CD4-positive, CD25-positive, alpha-beta regulatory T cell (primary cell): ENCODE data around the gene MERTK. TPM values are rescaled to one million over a fixed set of nuclear protein-coding genes. Genes with fewer than 3 reads are reported as not detected.
"Not testable (repeated sequence)": the region's sequence is repeated elsewhere in the genome, so short reads cannot be mapped to it uniquely, and the experiment has no call there.

Experiments used
- ATAC-seq, 2 donors: fragments of 150-1000 bp; cut with Tn5 transposase; one replicate each; pipeline ENCODE4 v1.10.0; 2021; ENCODE audit warnings: low read depth in 2 of 2, moderate number of reproducible peaks in 2 of 2, moderate library complexity in 1 of 2
- DNase-seq, 3 donors: peaks; one replicate each; pipeline versions ENCODE4 v3.0.0 to v3.0.0-alpha.2; 2012 to 2022; ENCODE audit warnings: mixed read lengths in 1 of 3
- H3K27ac ChIP-seq: one replicate; pipeline ENCODE4 v1.7.0; 2013; ENCODE audit warnings: mild to moderate bottlenecking, low read length; ENCODE audit not compliant: insufficient read depth, poor library complexity, severe bottlenecking
- H3K27me3 ChIP-seq: one replicate; pipeline ENCODE4 v1.7.0; 2013; ENCODE audit warnings: low read length; ENCODE audit not compliant: control insufficient read depth, insufficient read depth
- H3K36me3 ChIP-seq: one replicate; pipeline ENCODE4 v1.7.0; 2013; ENCODE audit warnings: mild to moderate bottlenecking, low read length, moderate library complexity; ENCODE audit not compliant: control insufficient read depth, insufficient read depth
- H3K4me1 ChIP-seq: 2 replicates; pipeline ENCODE4 v1.7.0; 2013; ENCODE audit warnings: mild to moderate bottlenecking, low read length; ENCODE audit not compliant: insufficient read depth, control insufficient read depth, poor library complexity, severe bottlenecking
- H3K4me3 ChIP-seq: one replicate; pipeline ENCODE4 v1.7.0; 2013; ENCODE audit warnings: low read depth, mild to moderate bottlenecking, low read length, moderate library complexity
- H3K9me3 ChIP-seq, 2 experiments: 1 replicate in 1 of 2; 2 replicates in 1 of 2; pipeline ENCODE4 v1.7.0; 2013; ENCODE audit warnings: low read length in 2 of 2, mild to moderate bottlenecking in 1 of 2, moderate library complexity in 1 of 2; ENCODE audit not compliant: control insufficient read depth in 2 of 2
- H3K27ac Mint-ChIP-seq, 3 donors: one replicate each; pipeline ENCODE4 v1.8.0; 2020 to 2022; ENCODE audit warnings: mild to moderate bottlenecking in 3 of 3, mixed read lengths in 3 of 3, moderate library complexity in 2 of 3
- H3K27me3 Mint-ChIP-seq: one replicate; pipeline ENCODE4 v1.8.0; 2022; ENCODE audit warnings: mild to moderate bottlenecking, mixed read lengths
- H3K36me3 Mint-ChIP-seq: one replicate; pipeline ENCODE4 v1.8.0; 2020; ENCODE audit warnings: mixed read lengths
- H3K4me1 Mint-ChIP-seq, 4 donors: one replicate each; pipeline ENCODE4 v1.8.0; 2020 to 2022; ENCODE audit warnings: mixed read lengths in 4 of 4, mild to moderate bottlenecking in 1 of 4
- H3K4me3 Mint-ChIP-seq, 4 donors: one replicate each; pipeline ENCODE4 v1.8.0; 2020 to 2022; ENCODE audit warnings: mild to moderate bottlenecking in 4 of 4, mixed read lengths in 4 of 4, moderate library complexity in 3 of 4
- H3K9me3 Mint-ChIP-seq, 7 donors: one replicate each; pipeline ENCODE4 v1.8.0; 2020 to 2022; ENCODE audit warnings: mixed read lengths in 7 of 7, mild to moderate bottlenecking in 3 of 7, moderate library complexity in 2 of 7
- polyA plus RNA-seq, 4 donors: library from polyadenylated mRNA; unstranded; fragments of 300-500 nt; fragmentation: Illumina TruSeq; gene quantifications; one replicate each; pipeline ENCODE4 v1.2.3, GENCODE V29; 2021
- total RNA-seq: library from RNA; stranded (reverse); gene quantifications from one replicate; pipeline ENCODE4 v1.2.3, GENCODE V29; 2022

MERTK gene
- total and polyA plus RNA-seq, 5 donors from 2014 or later = 0.20 TPM; not detected in 4

DNA sequence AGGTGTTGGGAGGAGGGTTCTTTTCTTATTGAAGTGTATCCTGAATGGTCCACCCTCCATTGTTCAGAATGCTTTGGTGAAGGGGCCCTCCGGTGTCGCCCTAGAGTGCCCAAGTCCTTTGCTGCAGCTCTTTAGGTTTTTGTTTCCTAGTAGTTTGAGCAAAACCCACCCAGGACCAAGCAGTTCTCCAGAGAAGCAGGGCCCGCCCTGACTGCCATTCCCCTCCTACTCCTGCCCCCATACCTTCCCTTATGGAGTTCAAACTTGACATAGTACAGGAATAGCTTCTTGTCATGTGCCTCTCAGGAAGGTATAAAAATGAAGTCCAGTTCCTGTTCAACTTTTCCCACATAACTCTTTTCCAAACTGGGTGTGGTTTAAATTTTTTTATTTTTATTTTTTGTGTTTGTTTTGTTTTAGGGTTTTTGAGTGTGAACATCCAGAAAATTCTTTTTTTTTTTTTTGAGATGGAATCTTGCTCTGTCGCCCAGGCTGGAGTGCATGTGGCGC, 5.6 kb downstream of the MERTK start:
- Mint-ChIP-seq H3K4me1 (peaks cover 0 to 31% (median 14%) of the 10 kb centered on the region in 4 donors), H3K27ac (no peak overlapping the region), H3K4me3 (no peak overlapping the region), H3K9me3 (peaks cover 0 to 1% (median 0%) of the 10 kb centered on the region in 7 donors), H3K27me3 (peaks cover 28% of the 10 kb centered on the region), H3K36me3 (no peaks in the 10 kb centered on the region)
- peaks cover 12% of the 10 kb centered on the region for H3K27me3 ChIP-seq
- no peaks in the 10 kb centered on the region for H3K36me3 ChIP-seq
- peaks cover 15% of the 10 kb centered on the region for H3K4me1 ChIP-seq
- no peaks in the 10 kb centered on the region for H3K9me3 ChIP-seq
- ATAC-seq = no peak
- no peak overlapping the region for H3K27ac ChIP-seq
- no peak overlapping the region for H3K4me3 ChIP-seq
- no peak for DNase-seq

GRCh38 chr2:111904726-111905474, 6.5 kb downstream of the MERTK start:
- Histone ChIP-seq H3K9me3 (no peaks in the 10 kb centered on the region), H3K27me3 (peaks cover 9% of the 10 kb centered on the region), H3K36me3 (no peaks in the 10 kb centered on the region), H3K4me1 (peaks cover 6% of the 10 kb centered on the region), H3K27ac (no peak overlapping the region), H3K4me3 (no peak overlapping the region)
- Mint-ChIP-seq H3K4me3 (no peak overlapping the region), H3K4me1 (peaks cover 0 to 23% (median 10%) of the 10 kb centered on the region in 4 donors), H3K27me3 (peaks cover 19% of the 10 kb centered on the region), H3K27ac (no peak overlapping the region), H3K9me3 (peaks cover 0 to 1% (median 0%) of the 10 kb centered on the region in 7 donors), H3K36me3 (no peaks in the 10 kb centered on the region)
- DNase-seq = no peak
- no peak for ATAC-seq

DNA sequence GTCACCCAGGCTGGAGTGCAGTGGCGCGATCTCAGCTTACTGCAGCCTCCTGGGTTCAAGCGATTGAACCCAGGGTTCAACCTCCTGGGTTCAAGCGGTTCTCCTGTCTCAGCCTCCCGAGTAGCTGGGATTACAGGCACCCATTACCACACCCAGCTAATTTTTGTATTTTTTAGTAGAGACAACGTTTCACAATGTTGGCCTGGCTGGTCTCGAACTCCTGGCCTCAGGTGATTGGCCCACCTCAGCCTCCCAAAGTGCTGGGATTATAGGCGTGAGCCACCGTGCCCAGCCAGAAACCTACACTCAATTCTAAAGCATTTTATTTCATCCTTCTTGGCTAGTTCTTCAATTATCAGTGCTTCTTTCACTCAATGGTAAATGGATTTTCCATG, 7.1 kb downstream of the MERTK start:
- H3K9me3 Mint-ChIP-seq, H3K9me3 ChIP-seq, H3K27ac ChIP-seq, H3K4me1 ChIP-seq, ATAC-seq, H3K27me3 ChIP-seq, H3K4me3 Mint-ChIP-seq, H3K27ac Mint-ChIP-seq, DNase-seq, H3K36me3 ChIP-seq, H3K4me3 ChIP-seq, H3K36me3 Mint-ChIP-seq: not testable (repeated sequence)
- H3K27me3 Mint-ChIP-seq = peaks cover 16% of the 10 kb centered on the region
- peaks cover 0 to 21% (median 9%) of the 10 kb centered on the region in 4 donors for H3K4me1 Mint-ChIP-seq

GRCh38 chr2:111905990-111906735, 7.8 kb downstream of the MERTK start:
- Mint-ChIP-seq H3K4me3 (no peak overlapping the region), H3K27ac (peak overlapping the region; percentile 34 to 63 (median 48)), H3K4me1 (peaks cover 0 to 21% (median 7%) of the 10 kb centered on the region in 4 donors), H3K36me3 (no peaks in the 10 kb centered on the region), H3K27me3 (peaks cover 13% of the 10 kb centered on the region), H3K9me3 (peaks cover 0 to 1% (median 0%) of the 10 kb centered on the region in 7 donors)
- peak in 1 of 3 donors; percentile 27 for DNase-seq
- no peaks in the 10 kb centered on the region for H3K36me3 ChIP-seq
- H3K27ac ChIP-seq = no peak overlapping the region
- H3K4me1 ChIP-seq = peaks cover 6% of the 10 kb centered on the region
- no peak for ATAC-seq
- H3K4me3 ChIP-seq = no peak overlapping the region
- H3K9me3 ChIP-seq = no peaks in the 10 kb centered on the region
- H3K27me3 ChIP-seq = peaks cover 4% of the 10 kb centered on the region

- H3K4me3 Mint-ChIP-seq = no peak overlapping the region
- peaks cover 0 to 17% (median 7%) of the 10 kb centered on the region in 4 donors for H3K4me1 Mint-ChIP-seq
- ATAC-seq = no peak
- no peaks in the 10 kb centered on the region for H3K9me3 ChIP-seq
- no peaks in the 10 kb centered on the region for H3K36me3 Mint-ChIP-seq
- H3K27me3 Mint-ChIP-seq = peaks cover 4% of the 10 kb centered on the region
- H3K27ac Mint-ChIP-seq = no peak overlapping the region
- DNase-seq = no peak
- no peaks in the 10 kb centered on the region for H3K27me3 ChIP-seq
- H3K4me1 ChIP-seq = peaks cover 6% of the 10 kb centered on the region
- H3K36me3 ChIP-seq = no peaks in the 10 kb centered on the region
- H3K4me3 ChIP-seq = no peak overlapping the region
- H3K9me3 Mint-ChIP-seq = no peaks in the 10 kb centered on the region
- H3K27ac ChIP-seq = no peak overlapping the region
Measured at GRCh38 chr2:111908578-111908977, 10.2 kb downstream of the MERTK start.

- Histone ChIP-seq H3K27ac (no peak overlapping the region), H3K4me1 (peaks cover 6% of the 10 kb centered on the region), H3K4me3 (no peak overlapping the region), H3K27me3 (no peaks in the 10 kb centered on the region), H3K9me3 (no peaks in the 10 kb centered on the region), H3K36me3 (no peaks in the 10 kb centered on the region)
- Mint-ChIP-seq H3K4me3 (no peak overlapping the region), H3K9me3 (no peaks in the 10 kb centered on the region), H3K27me3 (peaks cover 4% of the 10 kb centered on the region), H3K4me1 (peaks cover 0 to 17% (median 7%) of the 10 kb centered on the region in 4 donors), H3K36me3 (no peaks in the 10 kb centered on the region), H3K27ac (no peak overlapping the region)
- DNase-seq = no peak
- no peak for ATAC-seq
Measured at GRCh38 chr2:111909079-111909478, 10.7 kb downstream of the MERTK start.

DNA sequence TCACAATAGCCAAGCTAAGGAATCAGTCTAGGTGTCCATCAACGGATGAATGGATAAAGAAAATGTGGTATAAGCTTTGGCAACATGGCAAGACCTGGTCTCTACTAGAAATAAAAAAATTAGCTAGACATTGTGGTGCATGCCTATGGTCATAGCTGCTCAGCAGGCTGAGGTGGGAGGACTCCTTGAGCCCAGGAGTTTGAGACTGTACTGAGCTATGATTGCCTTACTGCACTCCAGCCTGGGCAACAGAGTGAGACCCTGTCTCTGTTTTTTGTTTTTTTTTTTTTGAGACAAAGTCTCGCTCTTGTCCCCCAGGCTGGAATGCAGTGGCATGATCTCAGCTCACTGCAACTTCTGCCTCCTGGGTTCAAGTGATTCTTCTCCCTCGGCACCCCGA, 11.6 kb downstream of the MERTK start:
- H3K27ac ChIP-seq, H3K36me3 Mint-ChIP-seq, H3K9me3 ChIP-seq, ATAC-seq, DNase-seq, H3K4me3 Mint-ChIP-seq, H3K36me3 ChIP-seq, H3K27me3 Mint-ChIP-seq, H3K4me3 ChIP-seq, H3K27me3 ChIP-seq, H3K9me3 Mint-ChIP-seq, H3K27ac Mint-ChIP-seq, H3K4me1 ChIP-seq: not testable (repeated sequence)
- peaks cover 0 to 17% (median 7%) of the 10 kb centered on the region in 4 donors for H3K4me1 Mint-ChIP-seq
